Mesothelial cell of epicardium (in vitro differentiated cells): ENCODE results near the gene CTXND1. TPM values are rescaled to one million over a fixed set of nuclear protein-coding genes. Genes with fewer than 3 reads are reported as not detected.
"Not testable (repeated sequence)": the region's sequence is repeated elsewhere in the genome, so short reads cannot be mapped to it uniquely, and the experiment has no call there.

Experiments used
- DNase-seq, 2 experiments: peaks; one replicate each; pipeline ENCODE4 v3.0.0; 2021; ENCODE audit warnings: low spot score in 2 of 2; ENCODE audit not compliant: unreplicated experiment in 2 of 2
- H3K27ac Mint-ChIP-seq: 2 replicates; pipeline ENCODE4 v1.8.0; 2021; ENCODE audit warnings: mixed read lengths
- H3K27me3 Mint-ChIP-seq: 2 replicates; pipeline ENCODE4 v1.8.0; 2021; ENCODE audit warnings: low read depth, mixed read lengths
- H3K36me3 Mint-ChIP-seq: 2 replicates; pipeline ENCODE4 v1.8.0; 2021; ENCODE audit warnings: mixed read lengths
- H3K4me1 Mint-ChIP-seq: 2 replicates; pipeline ENCODE4 v1.8.0; 2021; ENCODE audit warnings: mixed read lengths
- H3K4me3 Mint-ChIP-seq: 2 replicates; pipeline ENCODE4 v1.8.0; 2021; ENCODE audit warnings: mild to moderate bottlenecking, moderate library complexity, mixed read lengths
- H3K9me3 Mint-ChIP-seq: 2 replicates; pipeline ENCODE4 v1.8.0; 2021; ENCODE audit warnings: mixed read lengths
- CTCF ChIP-seq: fragments of 200-600 bp; sonication (generic); IDR thresholded peaks from one replicate; pipeline ENCODE4 v1.5.0; 2021; ENCODE audit warnings: antibody characterized with exemption; ENCODE audit not compliant: unreplicated experiment
- total RNA-seq: library from RNA; stranded (reverse); gene quantifications from 3 replicates; pipeline ENCODE4 v1.2.1, GENCODE V29; 2021

The CTXND1 gene
- total RNA-seq, 1 donor from 2014 or later: not detected

GRCh38 chr15:80159811-80160569 is 92.0 kb downstream of the CTXND1 start:
- Mint-ChIP-seq H3K4me3 (no peak overlapping the region), H3K27me3 (no peaks in the 10 kb centered on the region), H3K9me3 (no peaks in the 10 kb centered on the region), H3K4me1 (peaks cover 26% of the 10 kb centered on the region), H3K36me3 (peaks cover 39% of the 10 kb centered on the region), H3K27ac (peak overlapping the region; percentile 30)
- TF ChIP-seq CTCF: no peak
- no peak for DNase-seq

- Mint-ChIP-seq H3K27ac (no peak overlapping the region), H3K4me1 (peaks cover 33% of the 10 kb centered on the region), H3K9me3 (no peaks in the 10 kb centered on the region), H3K4me3 (no peak overlapping the region), H3K27me3 (no peaks in the 10 kb centered on the region), H3K36me3 (peaks cover 35% of the 10 kb centered on the region)
- DNase-seq: no peak
- no peak for TF ChIP-seq CTCF
Observed at GRCh38 chr15:80159301-80159700, 92.7 kb downstream of the CTXND1 start.

- no peak for DNase-seq
- no peaks in the 10 kb centered on the region for H3K9me3 Mint-ChIP-seq
- no peak overlapping the region for H3K27ac Mint-ChIP-seq
- H3K36me3 Mint-ChIP-seq: peaks cover 17% of the 10 kb centered on the region
- no peak for TF ChIP-seq CTCF
- H3K4me3 Mint-ChIP-seq: no peak overlapping the region
- H3K27me3 Mint-ChIP-seq: no peaks in the 10 kb centered on the region
- H3K4me1 Mint-ChIP-seq: peaks cover 45% of the 10 kb centered on the region
Observed at GRCh38 chr15:80157215-80157614, 94.8 kb downstream of the CTXND1 start.

GRCh38 chr15:80156176-80156720 is 95.8 kb downstream of the CTXND1 start:
- Mint-ChIP-seq H3K9me3 (no peaks in the 10 kb centered on the region), H3K4me3 (no peak overlapping the region), H3K4me1 (peaks cover 39% of the 10 kb centered on the region), H3K27ac (peak overlapping the region; percentile 68), H3K27me3 (no peaks in the 10 kb centered on the region), H3K36me3 (peaks cover 8% of the 10 kb centered on the region)
- TF ChIP-seq CTCF: no peak
- no peak for DNase-seq

GRCh38 chr15:80155378-80156175 is 96.4 kb downstream of the CTXND1 start:
- not testable (repeated sequence) for DNase-seq

GRCh38 chr15:80155001-80155377 is 97.0 kb downstream of the CTXND1 start:
- DNase-seq: no peak
- Mint-ChIP-seq H3K4me3 (peak overlapping the region; percentile 81), H3K36me3 (peaks cover 5% of the 10 kb centered on the region), H3K4me1 (peaks cover 32% of the 10 kb centered on the region), H3K27me3 (no peaks in the 10 kb centered on the region), H3K9me3 (no peaks in the 10 kb centered on the region), H3K27ac (peak overlapping the region; percentile 68)
- TF ChIP-seq CTCF: no peak

More at GRCh38 chr15:80155378-80156175, 96.4 kb downstream of the CTXND1 start:
- peak overlapping the region; percentile 68 for H3K27ac Mint-ChIP-seq
- H3K27me3 Mint-ChIP-seq, H3K9me3 Mint-ChIP-seq, H3K4me3 Mint-ChIP-seq, H3K36me3 Mint-ChIP-seq: not testable (repeated sequence)
- peaks cover 33% of the 10 kb centered on the region for H3K4me1 Mint-ChIP-seq
